Lung (tissue), 12 donors: ENCODE data around the gene ANAPC5. TPM values are rescaled to one million over a fixed set of nuclear protein-coding genes. Genes with fewer than 3 reads are reported as not detected.

Experiments
- ATAC-seq: fragments of 200-7000 bp; cut with Tn5 transposase; one replicate; pipeline ENCODE4 v1.9.1; 2020; ENCODE audit warnings: moderate number of reproducible peaks; ENCODE audit not compliant: insufficient read depth, low FRiP score
- DNase-seq, 3 donors: peaks; one replicate each; pipeline ENCODE4 v3.0.0-alpha.2; 2013 to 2017
- H3K27ac ChIP-seq, 2 donors: one replicate each; pipeline ENCODE4 v1.5.1; 2013; ENCODE audit warnings: mild to moderate bottlenecking in 2 of 2, moderate library complexity in 2 of 2, control low read depth in 1 of 2, inconsistent platforms in 1 of 2, low read depth in 1 of 2, low read length in 1 of 2
- H3K27me3 ChIP-seq, 3 donors: one replicate each; pipeline ENCODE4 v1.5.1; 2013; ENCODE audit warnings: low read length in 2 of 3; ENCODE audit not compliant: control insufficient read depth in 3 of 3, insufficient read depth in 3 of 3
- H3K36me3 ChIP-seq, 4 donors: one replicate each; pipeline ENCODE4 v1.5.1; 2013; ENCODE audit warnings: low read length in 4 of 4, mild to moderate bottlenecking in 1 of 4, moderate library complexity in 1 of 4; ENCODE audit not compliant: control insufficient read depth in 4 of 4, insufficient read depth in 4 of 4
- H3K4me1 ChIP-seq, 5 donors: one replicate each; pipeline ENCODE4 v1.5.1; 2013; ENCODE audit warnings: low read length in 5 of 5, mild to moderate bottlenecking in 2 of 5, moderate library complexity in 1 of 5; ENCODE audit not compliant: control insufficient read depth in 5 of 5, insufficient read depth in 5 of 5
- H3K4me3 ChIP-seq: one replicate; pipeline ENCODE4 v1.5.1; 2013; ENCODE audit warnings: mild to moderate bottlenecking, control low read depth, moderate library complexity
- H3K9ac ChIP-seq, 2 donors: one replicate each; pipeline ENCODE4 v1.5.1; 2013; ENCODE audit warnings: low read length in 2 of 2, control low read depth in 1 of 2; ENCODE audit not compliant: insufficient read depth in 1 of 2
- H3K9me3 ChIP-seq, 4 donors: one replicate each; pipeline ENCODE4 v1.5.1; 2013; ENCODE audit warnings: low read length in 3 of 4, mild to moderate bottlenecking in 1 of 4, moderate library complexity in 1 of 4; ENCODE audit not compliant: control insufficient read depth in 4 of 4, insufficient read depth in 3 of 4
- CTCF ChIP-seq: IDR thresholded peaks from 2 replicates; pipeline ENCODE4 v1.5.1; 2012; ENCODE audit warnings: mild to moderate bottlenecking; ENCODE audit errors: control extremely low read depth, extremely low read depth
- WGBS, 2 donors: extraction: QIAGEN DNeasy Blood & Tissue Kit; methylation state at CpG; one replicate each; pipeline ENCODE4 v1.1.7; 2013; 5-methylcytosine and 5-hydroxymethylcytosine counted together
- polyA plus RNA-seq, 2 donors: library from polyadenylated mRNA; stranded (reverse); fragments of 200-250 nt; gene quantifications; one replicate each; pipeline ENCODE4 v1.2.1, GENCODE V29; 2013
- total RNA-seq, 2 donors: library from RNA; depleted of rRNA in 1 of 2; stranded (reverse); fragments of >200 nt in 1 of 2; gene quantifications; one replicate each; pipeline ENCODE4 v1.2.1, GENCODE V29; 2014 to 2021
- donor health status: control.
- donor health status: control.
- donor health status: Bipolar disorder and iron deficiency.
- donor health status: healthy.
- donor health status: DM: yes; HTN: yes; CAD: no.

ANAPC5 gene
- total and polyA plus RNA-seq, 4 donors = 80.9 to 164 (median 89.3) TPM

- no peaks in the 10 kb centered on the region for H3K27me3 ChIP-seq
- ATAC-seq = no peak
- peak overlapping the region in 1 of 2 donors; percentile 70 for H3K9ac ChIP-seq
- H3K9me3 ChIP-seq = no peaks in the 10 kb centered on the region
- H3K4me3 ChIP-seq = no peak overlapping the region
- no peak for DNase-seq
- H3K36me3 ChIP-seq = no peaks in the 10 kb centered on the region
- no peak for TF ChIP-seq CTCF
- no peak overlapping the region for H3K27ac ChIP-seq
- WGBS, 2 donors = 85 to 98% methylated on average over 3 of the region's 3 CpGs
- peaks cover 0 to 3% (median 0%) of the 10 kb centered on the region in 5 donors for H3K4me1 ChIP-seq
Measured at GRCh38 chr12:121392325-121392716, 40.1 kb upstream of the ANAPC5 start.

- Histone ChIP-seq H3K27me3 (no peaks in the 10 kb centered on the region), H3K4me1 (peaks cover 0 to 3% (median 0%) of the 10 kb centered on the region in 5 donors), H3K27ac (peak overlapping the region in 1 of 2 donors; percentile 20), H3K9me3 (no peaks in the 10 kb centered on the region), H3K36me3 (no peaks in the 10 kb centered on the region), H3K4me3 (no peak overlapping the region), H3K9ac (peak overlapping the region in 1 of 2 donors; percentile 70)
- 53 to 55% methylated on average over 10 of the region's 10 CpGs for WGBS, 2 donors
- no peak for TF ChIP-seq CTCF
- DNase-seq (peak; percentile 24 to 76 (median 62)), ATAC-seq (no peak)
Measured at GRCh38 chr12:121391619-121392324, 39.6 kb upstream of the ANAPC5 start.

GRCh38 chr12:121390856-121391255 is 38.6 kb upstream of the ANAPC5 start:
- DNase-seq (no peak), ATAC-seq (no peak)
- Histone ChIP-seq H3K27ac (no peak overlapping the region), H3K36me3 (no peaks in the 10 kb centered on the region), H3K4me1 (peaks cover 0 to 3% (median 0%) of the 10 kb centered on the region in 5 donors), H3K9me3 (no peaks in the 10 kb centered on the region), H3K27me3 (no peaks in the 10 kb centered on the region), H3K9ac (no peak overlapping the region), H3K4me3 (no peak overlapping the region)
- no peak for TF ChIP-seq CTCF
- WGBS, 2 donors = 94 to 97% methylated on average over 2 of the region's 2 CpGs
